22Rv1 (cell line): Measurements from ENCODE around the gene TNFRSF18.

Source experiments
- ZFX ChIP-seq: fragments of 450-650 bp; IDR thresholded peaks from 2 replicates; pipeline ENCODE4 v1.6.1; 2017; ENCODE audit warnings: antibody characterized with exemption, borderline replicate concordance
- TF ChIP-seq, protein P1 (sequence below): fragments of 450-650 bp; IDR thresholded peaks from 2 replicates; pipeline ENCODE4 v1.5.1; 2017; ENCODE audit warnings: mild to moderate bottlenecking

DNA sequence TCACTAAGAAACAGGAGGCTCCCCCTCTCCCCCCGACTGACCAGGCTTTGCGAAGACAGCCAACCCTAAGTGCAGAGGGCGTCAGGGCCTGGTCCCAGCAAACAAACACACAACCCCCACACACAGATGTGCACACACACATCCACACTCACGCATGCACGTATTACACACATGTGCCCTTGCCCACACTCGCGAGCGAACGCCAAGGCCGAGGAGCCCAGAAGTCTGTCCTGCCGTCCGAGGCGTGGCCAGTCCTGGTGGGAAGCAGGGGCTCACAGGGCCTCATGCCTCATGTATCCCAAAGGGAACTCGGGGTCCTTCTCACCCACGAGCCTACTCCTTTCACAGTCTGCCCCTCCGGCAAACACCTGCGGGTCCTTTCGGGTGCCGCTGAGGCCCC is 23.4 kb upstream of the TNFRSF18 start:
- TF ChIP-seq, protein P1, sequence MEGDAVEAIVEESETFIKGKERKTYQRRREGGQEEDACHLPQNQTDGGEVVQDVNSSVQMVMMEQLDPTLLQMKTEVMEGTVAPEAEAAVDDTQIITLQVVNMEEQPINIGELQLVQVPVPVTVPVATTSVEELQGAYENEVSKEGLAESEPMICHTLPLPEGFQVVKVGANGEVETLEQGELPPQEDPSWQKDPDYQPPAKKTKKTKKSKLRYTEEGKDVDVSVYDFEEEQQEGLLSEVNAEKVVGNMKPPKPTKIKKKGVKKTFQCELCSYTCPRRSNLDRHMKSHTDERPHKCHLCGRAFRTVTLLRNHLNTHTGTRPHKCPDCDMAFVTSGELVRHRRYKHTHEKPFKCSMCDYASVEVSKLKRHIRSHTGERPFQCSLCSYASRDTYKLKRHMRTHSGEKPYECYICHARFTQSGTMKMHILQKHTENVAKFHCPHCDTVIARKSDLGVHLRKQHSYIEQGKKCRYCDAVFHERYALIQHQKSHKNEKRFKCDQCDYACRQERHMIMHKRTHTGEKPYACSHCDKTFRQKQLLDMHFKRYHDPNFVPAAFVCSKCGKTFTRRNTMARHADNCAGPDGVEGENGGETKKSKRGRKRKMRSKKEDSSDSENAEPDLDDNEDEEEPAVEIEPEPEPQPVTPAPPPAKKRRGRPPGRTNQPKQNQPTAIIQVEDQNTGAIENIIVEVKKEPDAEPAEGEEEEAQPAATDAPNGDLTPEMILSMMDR, result no peak
- TF ChIP-seq ZFX, result no peak
